GM21786 (cell line): Measurements from ENCODE around the gene AKAP12.

ENCODE experiments used
- ATAC-seq: cut with Tn5 transposase; IDR thresholded peaks from one replicate; pipeline ENCODE4 v1.9.1; 2021; ENCODE audit not compliant: unreplicated experiment

Gene AKAP12

GRCh38 chr6:151233731-151234130, 6.0 kb upstream of the AKAP12 start:
- no peak for ATAC-seq

GRCh38 chr6:151236668-151237401, 2.9 kb upstream of the AKAP12 start:
- no peak for ATAC-seq

GRCh38 chr6:151240036-151240685, 394 bp downstream of the AKAP12 start:
- no peak for ATAC-seq

- ATAC-seq = no peak
These were observed 1.2 kb downstream of the AKAP12 start for GRCh38 chr6:151240791-151241642.

GRCh38 chr6:151241853-151242252, 2.1 kb downstream of the AKAP12 start:
- no peak for ATAC-seq

GRCh38 chr6:151242420-151242861, 2.7 kb downstream of the AKAP12 start:
- ATAC-seq = no peak

GRCh38 chr6:151243481-151243880, 3.7 kb downstream of the AKAP12 start:
- ATAC-seq = no peak

GRCh38 chr6:151247490-151247889, 7.7 kb downstream of the AKAP12 start:
- no peak for ATAC-seq

- ATAC-seq = no peak
These were observed 8.5 kb downstream of the AKAP12 start for GRCh38 chr6:151248295-151248694.

GRCh38 chr6:151252634-151253033, 12.9 kb downstream of the AKAP12 start:
- no peak for ATAC-seq

- ATAC-seq = no peak
These were observed 14.8 kb downstream of the AKAP12 start for GRCh38 chr6:151254451-151255081.

GRCh38 chr6:151255811-151256210, 16.0 kb downstream of the AKAP12 start:
- ATAC-seq = no peak

- ATAC-seq = no peak
These were observed 18.2 kb downstream of the AKAP12 start for GRCh38 chr6:151257985-151258445.

GRCh38 chr6:151260205-151260604, 20.4 kb downstream of the AKAP12 start:
- no peak for ATAC-seq

GRCh38 chr6:151263035-151263434, 23.3 kb downstream of the AKAP12 start:
- ATAC-seq = no peak

- no peak for ATAC-seq
These were observed 24.2 kb downstream of the AKAP12 start for GRCh38 chr6:151263967-151264366.

GRCh38 chr6:151265282-151265681, 25.5 kb downstream of the AKAP12 start:
- ATAC-seq = no peak

GRCh38 chr6:151269321-151269995, 29.7 kb downstream of the AKAP12 start:
- ATAC-seq = no peak

GRCh38 chr6:151275121-151275520, 35.4 kb downstream of the AKAP12 start:
- ATAC-seq = no peak

GRCh38 chr6:151275566-151275965, 35.8 kb downstream of the AKAP12 start:
- ATAC-seq = no peak
